T1000 (cell line): ENCODE measurements around the gene FUT7.

Source experiments
- DNase-seq: peaks from one replicate; lab custom pipeline; 2025; ENCODE audit warnings: mixed read lengths; lab: John Stamatoyannopoulos, UW

The FUT7 gene

DNA sequence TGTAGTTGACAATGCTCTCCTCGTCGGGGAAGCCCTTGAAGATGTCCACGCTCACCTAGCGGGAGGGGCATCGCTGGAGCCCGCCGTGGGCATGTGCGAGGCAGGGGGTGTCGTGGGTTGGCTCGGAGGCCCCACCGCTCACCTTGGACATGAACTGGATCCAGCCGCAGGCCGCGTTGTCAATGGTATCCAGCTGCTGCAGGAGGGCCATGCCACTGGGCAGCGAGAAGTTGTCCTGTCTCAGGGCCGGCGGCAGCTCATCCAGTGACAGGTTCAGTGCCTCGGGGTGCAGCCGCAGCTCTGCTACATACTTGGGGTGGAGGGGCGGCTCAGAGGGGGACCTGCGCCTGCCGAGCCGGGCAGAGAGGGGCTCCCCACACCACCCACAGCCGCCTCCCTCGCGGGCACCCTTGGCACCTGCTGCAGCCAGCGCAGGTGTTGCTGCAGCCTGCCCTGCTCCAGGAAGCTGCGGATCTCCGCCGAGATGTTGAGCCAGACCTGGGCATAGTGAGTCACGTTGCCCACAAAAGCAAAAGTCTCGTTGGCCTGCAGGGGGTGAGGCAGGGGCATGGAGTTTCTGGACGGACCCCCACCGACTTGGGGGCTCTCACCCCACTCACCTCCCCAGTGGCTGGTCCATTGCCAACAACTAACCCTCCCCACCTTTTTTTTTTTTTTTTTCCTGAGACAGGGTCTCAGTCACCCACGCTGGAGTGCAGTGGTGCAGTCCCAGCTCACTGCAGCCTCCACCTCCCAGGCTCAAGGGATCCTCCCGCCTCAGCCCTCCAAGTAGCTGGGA lies 12.9 kb downstream of the FUT7 start:
- no peak for DNase-seq

DNA sequence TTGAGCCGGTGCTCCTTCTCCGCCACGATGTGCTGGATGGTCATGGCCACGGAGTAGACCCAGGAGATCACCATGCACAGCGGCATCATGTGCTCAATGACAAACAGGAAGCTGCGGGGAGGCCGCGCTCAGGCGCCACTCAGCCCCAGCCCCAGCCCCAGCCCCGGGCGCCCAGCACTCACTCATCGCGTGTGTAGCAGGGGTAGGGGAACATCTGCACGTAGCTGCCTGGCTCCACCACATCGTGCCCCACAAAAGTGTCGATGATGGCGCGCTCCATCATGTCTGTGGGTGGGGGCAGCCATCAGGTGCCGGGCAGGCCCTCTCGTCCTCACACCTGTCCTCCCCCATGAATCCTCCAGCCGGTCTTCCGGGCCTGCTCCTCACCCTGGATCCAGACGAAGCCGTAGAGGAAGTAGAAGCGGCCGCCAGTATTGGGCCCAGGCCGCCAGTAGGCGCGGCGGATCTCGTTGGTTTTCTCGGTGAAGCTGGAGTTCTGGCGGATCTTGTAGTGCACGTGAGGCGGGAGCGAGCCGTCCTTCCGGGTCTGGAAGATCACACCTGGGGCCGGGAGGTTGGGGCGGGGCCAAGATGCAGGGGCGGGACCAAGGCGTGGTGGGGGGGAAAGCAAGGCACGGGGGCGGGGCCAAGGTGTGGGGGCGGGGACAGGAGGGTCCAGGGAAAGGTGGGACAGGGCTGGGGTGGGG lies 13.9 kb downstream of the FUT7 start:
- no peak for DNase-seq

DNA sequence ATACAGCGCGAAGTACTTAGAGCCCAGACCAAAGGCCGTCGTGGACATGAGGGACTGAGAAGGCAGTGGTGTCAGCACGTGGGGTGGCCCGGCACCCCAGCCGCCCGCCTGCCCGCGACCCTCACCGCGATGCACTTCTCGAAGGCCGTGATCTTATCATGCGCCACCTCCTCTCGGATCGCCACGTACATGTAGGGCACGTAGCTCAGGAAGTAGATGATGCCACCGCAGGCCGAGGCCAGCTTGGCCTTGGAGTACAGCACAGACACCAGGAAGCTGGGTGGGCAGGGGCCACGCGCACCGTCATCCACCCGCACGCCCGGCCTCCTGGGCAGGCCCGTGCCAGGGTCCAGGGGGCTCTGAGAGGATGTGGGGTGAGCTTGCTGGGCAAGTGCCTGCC lies 14.8 kb downstream of the FUT7 start:
- no peak for DNase-seq

DNA sequence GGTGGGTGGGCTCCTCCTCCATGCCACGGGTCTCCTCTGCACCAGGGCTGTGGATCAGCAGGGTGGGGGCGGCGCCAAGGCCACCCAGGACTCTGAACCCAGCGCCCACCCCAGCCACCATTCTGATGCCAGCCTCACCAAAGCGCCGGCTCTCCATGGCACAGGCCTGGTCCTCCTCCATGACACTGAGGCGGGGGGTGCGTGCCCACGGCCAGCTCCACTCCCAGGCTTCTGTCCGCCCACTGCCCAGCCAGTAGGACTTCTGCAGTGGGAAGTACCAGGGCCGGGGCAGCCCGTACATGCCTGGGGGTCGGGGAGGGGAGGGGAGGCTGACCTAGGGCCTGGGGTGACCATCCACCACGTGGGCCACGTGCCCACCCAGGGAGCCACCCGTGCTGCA lies 15.5 kb downstream of the FUT7 start:
- no peak for DNase-seq

DNA sequence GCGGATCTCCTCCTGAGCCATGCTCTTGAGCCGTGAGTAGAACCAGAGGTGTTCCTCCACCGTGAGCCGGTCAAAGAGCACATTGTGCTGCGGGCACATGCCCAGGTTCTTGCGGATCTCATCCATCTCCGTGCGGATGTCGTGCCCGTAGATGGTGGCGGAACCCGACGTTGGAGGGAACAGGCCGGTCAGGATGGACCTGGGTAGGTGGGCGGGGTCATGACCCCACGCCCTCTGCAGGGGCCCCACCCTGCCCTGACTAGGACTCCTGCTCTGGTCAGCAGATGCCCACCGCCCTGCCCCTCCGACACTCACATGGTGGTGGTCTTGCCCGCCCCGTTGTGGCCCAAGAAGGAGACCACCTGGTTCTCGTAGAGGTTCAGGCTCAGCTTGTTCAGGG lies 15.9 kb downstream of the FUT7 start:
- no peak for DNase-seq

DNA sequence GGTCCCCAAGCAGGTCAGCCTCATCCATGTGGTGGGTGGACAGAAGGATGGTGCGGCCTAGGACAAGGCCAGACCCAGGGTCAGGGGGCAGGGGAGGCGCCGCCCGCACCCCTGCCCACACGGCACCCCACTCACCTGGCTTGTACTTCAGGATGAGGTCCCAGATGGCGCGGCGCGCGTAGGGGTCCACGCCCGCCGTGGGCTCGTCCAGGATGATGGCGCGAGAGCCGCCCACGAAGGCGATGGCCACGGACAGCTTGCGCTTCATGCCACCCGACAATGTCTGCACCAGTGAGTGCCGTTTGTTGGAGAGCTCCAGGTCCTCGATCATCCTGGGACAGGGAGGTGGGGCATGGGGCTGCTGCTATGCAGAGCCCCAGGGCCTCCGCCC lies 16.4 kb downstream of the FUT7 start:
- no peak for DNase-seq

DNA sequence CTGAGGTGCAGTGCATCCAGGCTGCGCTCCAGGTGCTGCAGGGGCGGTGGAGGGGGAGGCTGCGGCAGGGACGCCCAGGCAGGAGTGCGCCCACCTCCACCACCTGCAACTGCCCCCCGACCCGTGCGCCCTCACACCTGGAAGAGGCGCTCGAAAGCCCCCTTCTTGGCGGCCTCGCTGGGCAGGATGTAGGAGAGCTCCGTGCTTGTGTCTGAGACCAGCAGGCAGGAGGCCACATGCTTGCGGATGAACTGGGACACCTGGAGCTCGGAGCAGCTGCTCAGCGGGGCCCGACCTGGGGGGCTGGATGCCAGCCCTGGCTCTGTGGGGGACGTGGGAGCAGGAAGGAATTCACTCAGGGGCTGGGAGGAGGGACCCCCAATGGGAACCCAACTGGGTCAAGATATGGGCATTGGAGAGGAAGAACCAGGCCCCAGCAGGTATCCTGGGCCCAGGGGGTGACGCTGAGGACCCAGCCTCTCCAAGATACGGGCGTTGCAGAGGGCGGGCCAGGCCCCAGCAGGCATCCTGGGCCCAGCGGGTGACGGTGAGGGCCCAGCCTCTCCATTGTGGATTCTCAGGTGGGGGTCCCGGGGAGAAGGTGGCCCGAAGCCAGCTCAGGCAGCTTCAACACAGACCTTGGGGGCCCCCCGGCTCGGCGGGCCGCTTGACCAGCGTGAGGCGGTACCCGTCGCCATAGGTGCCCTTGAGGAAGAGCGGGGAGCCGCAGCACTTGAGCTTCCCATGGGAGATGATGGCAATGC lies 16.9 kb downstream of the FUT7 start:
- no peak for DNase-seq

DNA sequence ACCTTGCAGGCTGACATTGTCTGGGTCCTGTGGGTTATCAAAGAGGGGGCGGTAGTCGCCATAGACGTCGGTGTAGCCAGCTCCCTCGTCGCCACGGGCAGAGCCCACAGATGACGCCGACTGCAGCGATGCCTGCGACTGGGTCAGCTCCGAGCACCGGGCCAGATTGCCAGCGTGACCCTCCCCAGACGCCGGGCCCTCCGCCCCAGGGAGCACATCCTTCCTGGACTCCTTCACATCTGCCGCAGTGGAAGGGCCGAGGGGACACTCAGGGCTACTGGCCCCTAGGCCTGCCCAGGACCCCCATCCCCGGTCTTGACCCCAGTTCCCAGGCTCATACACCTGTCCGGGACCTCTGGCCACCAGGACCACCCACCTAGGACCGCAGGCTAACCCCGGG lies 17.7 kb downstream of the FUT7 start:
- no peak for DNase-seq

DNA sequence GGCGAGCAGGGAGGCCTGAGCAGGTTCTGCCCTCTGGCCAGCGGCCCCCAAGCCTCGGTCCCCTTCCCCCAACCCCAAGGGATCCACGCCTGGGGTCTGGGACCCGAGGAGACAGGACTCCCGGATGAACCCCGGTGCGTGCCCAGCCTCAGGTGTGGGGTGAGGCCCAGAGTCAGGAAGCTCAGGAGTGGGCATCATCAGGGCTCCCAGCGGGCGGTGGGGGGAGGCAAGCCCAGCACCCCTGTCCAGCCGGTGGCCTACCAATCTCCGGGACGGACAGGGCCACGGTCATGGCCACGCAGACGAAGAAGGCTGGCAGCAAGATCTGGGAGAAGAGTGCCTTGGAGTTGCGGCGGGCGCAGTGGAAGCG lies 18.3 kb downstream of the FUT7 start:
- no peak for DNase-seq

DNA sequence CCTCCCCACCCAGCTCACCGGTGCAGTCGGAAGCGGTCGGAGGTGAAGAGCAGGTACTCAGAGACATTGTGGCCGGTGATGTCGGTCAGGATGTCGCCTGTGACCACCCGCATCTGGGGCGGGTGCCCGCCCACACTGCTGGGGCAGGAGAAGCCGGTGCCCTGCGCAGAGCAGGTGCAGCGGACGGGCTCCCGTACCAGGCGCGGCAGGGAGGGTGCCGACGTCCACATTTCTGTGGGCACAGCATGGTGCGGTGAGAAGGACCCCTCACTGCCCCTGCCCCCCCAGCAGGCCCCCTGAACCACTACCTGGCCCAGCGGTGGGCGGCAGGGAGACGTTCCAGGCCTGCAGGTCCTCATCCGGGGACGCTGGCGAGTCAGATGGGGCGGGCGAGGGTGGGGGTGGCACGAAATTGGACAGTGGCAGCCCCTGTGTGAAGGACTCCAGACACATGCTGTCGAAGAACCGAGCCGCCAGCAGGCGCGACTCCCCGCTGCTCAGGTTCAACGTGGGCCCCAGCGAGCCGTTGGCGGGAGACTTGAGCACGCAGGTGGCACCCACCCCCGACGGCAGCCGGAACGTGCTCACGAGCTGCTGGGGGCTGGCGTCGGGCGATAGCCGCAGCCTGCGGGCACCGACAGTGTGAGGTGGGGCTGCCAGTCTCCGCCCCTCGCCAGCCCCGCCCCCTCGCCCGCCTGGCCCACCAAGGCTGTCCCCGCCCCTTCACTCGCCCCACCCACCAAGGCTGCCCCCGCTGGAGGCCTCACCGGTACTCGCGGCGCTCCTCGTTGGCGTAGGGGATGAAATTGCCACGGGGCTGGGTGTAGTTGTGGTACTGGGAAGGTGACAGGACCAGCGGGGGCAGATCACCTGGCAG lies 19.0 kb downstream of the FUT7 start:
- DNase-seq = no peak

DNA sequence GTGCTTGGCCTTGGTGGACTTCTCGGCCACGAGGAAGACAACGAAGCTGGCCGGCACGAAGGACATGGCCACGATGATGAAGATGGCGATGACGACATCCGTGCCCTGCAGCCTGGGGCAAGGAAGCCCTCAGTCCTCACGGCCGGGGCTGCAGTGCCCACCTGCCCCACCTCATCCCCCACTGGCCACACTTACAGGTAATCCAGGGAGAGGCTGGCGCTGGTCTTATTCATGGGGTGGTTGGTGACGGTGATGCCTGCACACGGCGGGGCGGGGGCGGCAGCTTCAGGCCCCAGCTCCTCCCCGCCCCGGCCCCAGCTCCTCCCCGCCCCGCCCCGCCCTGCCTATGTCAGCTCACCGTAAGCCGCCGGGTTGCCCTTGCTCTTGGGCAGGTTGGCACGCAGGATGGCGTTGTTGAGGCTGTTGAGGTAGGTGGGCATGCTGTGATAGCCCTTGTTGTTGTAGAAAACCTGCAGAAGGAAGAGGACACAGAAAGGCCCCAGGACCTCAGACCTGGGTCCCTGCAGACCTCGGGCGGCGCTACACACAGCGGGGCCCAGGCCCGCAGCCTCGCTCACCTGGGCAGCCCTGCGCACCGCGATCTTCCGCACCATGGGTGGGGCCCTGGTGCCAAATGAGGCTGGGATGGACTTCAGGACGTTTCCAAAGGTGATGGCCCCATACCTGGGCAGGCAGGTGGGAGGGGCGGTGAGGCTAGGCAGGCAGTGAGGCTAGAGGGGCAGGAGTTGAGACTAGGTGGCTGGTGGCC lies 19.8 kb downstream of the FUT7 start:
- DNase-seq = no peak

DNA sequence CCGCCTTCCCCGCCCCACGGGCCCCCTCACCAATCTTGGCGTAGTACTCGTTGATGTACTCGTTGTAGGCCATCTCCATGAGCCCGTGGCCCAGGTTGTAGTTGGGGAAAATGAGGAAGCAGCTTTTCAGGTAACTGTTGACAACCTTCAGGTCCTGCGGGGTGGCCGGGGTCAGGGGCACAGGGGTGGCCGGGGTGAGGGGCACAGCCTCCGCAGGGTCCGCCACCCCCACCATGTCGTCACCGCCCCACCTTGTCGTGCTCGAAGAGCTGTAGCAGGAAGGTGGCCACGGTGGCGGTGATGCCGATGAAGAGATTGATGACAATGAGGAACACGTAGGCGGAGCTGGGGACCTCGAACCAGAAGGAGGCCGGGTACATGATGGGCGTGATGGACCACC lies 20.7 kb downstream of the FUT7 start:
- DNase-seq = no peak

DNA sequence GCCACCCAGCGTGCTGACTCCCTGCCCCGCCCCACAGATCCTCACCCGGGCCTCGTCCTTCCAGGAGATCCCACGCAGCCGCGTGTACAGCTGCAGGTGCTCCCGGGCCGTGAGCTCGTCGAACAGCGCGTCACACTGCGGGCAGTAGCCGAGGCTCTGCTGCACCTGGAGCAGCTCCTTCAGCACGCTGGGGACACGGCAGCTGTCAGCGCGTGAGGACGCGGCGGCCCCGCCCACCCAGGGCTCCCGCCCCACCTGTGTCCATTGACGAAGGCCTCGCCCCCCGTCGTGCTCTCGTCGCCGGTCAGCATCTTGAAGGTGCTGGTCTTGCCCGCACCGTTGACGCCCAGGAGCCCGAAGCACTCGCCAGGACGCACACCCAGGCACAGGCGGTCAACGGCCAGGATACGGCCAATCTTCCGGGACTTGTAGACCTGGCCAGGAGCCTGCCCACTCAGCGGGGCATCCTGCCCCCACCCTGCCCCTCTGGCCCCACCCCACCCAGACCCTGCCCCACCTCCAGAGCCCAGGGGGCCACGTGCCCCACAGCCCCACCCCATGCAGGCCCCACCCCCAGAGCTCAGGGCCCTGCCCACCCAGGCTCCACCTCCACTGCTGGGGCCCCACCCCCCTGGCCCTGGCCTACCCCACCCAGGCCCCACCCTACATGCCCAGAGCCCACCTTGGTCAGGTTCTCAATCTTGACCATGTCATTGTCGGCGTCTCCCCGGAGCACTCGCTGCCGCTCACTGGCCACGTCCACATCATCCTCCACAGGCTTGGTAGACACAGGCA lies 21.8 kb downstream of the FUT7 start:
- no peak for DNase-seq

DNA sequence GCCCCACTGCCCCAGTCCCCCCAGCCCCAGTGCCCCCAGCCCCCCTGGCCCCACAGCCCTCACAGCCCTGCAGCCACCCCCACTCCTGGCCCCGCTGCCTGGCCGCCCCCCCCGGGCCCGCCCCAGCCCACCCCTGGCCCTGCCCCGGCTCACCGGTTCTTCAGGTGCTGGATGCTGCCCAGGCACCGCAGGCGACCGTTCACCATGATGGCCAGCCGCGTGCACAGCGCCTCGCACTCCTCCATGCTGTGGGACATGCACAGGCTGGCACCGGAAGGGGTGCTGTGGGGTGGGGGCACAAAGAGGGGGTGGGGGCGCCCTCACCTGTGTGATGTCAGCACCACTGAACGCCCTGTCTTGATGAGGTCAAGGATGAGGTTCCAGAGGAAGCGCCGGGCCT lies 22.7 kb downstream of the FUT7 start:
- no peak for DNase-seq

DNA sequence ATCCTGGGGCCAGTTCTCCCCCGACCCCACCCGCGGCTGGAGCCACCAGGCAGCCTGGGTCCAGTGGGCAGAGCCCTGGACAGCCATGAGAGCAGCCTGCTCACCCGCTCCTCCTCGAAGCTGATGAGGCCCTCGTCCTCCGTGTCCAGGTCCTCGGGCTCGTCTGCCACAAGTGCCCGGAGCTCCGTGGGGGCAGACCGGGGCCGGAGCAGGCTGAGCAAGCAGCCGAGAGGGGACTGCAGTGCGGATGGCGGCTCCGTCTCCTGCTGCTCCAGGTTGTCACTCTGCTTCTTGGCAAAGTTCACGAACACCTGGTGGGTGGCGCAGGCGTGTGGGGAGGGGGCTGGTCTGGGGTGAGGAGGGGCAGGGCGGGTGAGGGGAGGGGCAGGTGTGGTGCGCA lies 23.6 kb downstream of the FUT7 start:
- no peak for DNase-seq

DNA sequence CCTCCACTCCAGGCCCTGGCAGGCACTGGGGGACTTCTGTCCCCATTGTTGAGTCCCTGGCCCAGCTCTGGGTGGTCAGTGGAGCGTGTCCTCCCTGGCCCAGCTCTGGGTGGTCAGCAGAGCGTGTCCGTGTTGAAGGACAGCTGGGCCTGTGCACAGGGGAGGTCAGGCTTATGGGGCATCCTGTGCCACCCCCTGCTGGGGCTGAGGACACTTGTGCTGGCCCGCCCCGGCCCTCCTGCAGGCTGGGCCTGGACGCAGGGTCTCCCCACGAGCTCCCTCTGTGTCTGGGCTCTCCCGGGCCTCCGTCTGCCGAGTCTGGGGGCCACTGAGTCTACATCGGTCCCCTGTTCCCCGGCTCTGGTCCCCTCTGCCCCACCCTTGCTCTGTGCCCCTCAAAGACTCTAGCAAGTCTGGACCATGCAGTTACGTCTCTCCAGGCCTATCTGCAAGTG lies 24.0 kb downstream of the FUT7 start:
- DNase-seq = no peak

DNA sequence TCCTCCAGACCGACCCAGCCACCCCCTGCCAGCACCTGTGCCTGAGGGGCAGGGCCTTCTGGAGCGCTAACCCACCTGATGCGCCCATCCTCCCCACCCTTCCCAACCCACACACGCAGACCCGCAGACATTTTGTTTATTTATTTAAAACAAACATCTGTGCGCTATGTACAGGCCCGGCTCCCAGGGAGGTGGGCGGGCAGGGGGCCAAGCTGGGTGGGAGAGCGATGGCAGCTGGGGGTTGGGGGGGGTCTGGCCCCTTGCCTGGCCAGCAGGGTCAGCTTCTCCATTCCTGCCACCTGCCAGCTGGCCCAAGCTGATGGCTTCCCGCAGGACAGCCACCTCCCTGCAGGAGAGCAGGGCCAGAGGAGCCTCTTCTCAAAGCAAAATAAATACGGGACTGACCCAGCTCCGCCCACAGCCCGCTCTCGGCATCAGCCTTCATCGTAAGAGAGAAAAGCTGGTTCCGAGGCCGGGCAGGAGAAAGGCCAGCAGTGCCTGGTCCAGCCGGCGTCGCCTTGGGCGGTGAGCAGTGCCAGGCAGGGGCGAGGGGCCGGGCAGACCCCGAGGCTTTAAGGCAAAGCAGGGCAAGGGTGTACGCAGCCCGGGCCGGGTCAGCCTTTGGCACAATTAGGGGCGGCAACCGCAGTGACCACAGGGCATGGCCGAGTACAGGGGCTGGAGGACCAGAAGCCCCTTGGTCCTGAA lies 24.6 kb downstream of the FUT7 start:
- DNase-seq = no peak

DNA sequence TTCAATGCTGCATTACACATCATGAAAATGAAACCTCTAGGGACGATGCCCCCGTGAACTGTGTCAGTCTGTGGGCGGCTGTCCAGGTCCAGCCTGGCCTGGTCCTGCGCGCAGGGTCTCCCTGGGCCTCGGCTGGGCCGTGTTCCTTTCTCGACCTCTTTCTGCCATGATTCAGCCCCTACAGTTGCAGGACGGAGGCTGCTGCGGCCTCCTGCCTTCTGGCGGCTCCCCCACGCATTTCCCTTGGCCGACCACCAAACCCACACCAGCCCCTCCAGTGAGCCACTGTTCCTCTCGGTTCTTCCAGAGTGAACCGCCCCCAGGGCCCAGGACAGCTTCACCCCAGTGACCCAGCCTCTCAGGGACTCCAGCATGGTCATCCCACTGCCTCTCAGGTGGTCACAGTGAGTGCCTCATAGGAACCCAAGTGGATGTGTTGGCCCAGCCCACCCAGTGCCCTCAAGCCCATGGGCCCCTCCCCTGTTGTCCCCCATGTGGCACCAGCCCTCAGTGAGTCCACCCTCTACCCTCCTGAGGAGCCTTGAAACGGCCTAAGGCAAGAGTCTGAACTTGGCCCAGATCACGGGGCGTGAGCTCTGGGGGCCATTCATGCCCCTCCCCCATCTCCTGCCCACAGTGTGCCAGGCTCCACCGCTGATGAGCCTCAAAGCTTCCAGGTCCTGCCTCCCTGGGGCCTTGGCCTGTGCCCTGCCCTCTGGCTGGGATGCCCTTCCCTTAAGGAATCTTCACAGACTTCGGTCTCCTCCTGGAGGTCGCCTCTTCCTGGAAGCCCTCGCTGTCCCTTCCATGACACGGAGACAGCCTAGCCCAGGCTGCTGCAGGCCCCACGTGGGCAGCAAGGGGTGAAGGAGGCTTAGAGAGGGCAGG lies 25.5 kb downstream of the FUT7 start:
- no peak for DNase-seq

DNA sequence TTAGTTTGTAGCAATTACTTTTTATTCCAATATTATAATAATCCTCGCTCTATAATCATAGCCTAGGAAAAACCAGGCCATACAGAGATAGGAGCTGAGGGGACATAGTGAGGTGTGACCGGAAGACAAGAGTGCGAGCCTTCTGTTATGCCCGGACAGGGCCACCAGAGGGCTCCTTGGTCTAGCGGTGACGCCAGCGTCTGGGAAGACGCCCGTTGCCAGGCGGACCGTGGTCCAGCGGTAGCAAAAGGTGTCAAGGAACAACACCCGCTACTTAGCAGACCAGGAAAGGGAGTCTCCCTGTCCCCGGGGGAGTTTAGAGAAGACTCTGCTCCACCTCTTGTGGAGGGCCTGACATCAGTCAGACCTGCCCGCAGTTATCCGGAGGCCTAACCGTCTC lies 27.6 kb downstream of the FUT7 start:
- DNase-seq = peak; percentile 32
